GM12864 (cell line): ENCODE measurements around the gene CRY2.

Experiments used
- DNase-seq: peaks from one replicate; pipeline ENCODE4 v3.0.0-alpha.2; 2011; ENCODE audit warnings: low read depth
- H3K4me3 ChIP-seq: 2 replicates; pipeline ENCODE4 v1.5.1; 2011; ENCODE audit warnings: mild to moderate bottlenecking, low read depth, low read length, control low read depth
- CTCF ChIP-seq: IDR thresholded peaks from 2 replicates; pipeline ENCODE4 v1.5.1; 2011; ENCODE audit warnings: low read depth, mild to moderate bottlenecking, moderate library complexity, low read length, control low read depth, inconsistent platforms; ENCODE audit errors: missing control alignments

CRY2 gene

DNA sequence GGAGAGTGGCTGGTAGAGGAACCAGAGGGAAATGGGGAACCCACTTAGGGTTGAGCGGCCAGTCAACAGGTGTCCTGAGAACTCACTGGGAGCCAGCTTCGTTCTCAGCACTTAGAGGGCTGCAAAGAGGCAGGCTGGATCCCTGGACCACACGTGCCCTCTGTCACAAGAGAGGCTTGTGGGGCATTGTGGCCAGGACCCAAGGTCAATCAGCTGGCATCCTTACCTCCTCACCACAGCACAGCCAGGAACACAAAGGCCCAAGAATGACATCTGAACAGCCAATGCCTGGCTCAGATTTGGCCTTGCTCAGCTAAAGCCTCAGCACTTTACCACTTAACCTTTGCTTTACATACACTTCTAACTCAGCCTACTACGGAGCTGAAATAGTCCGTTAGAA lies 45.6 kb downstream of the CRY2 start:
- no peak for DNase-seq
- no peak overlapping the region for H3K4me3 ChIP-seq
- no peak for TF ChIP-seq CTCF

- no peak overlapping the region for H3K4me3 ChIP-seq
- DNase-seq = no peak
- no peak for TF ChIP-seq CTCF
Measured at GRCh38 chr11:45894555-45895247, 47.4 kb downstream of the CRY2 start.

DNA sequence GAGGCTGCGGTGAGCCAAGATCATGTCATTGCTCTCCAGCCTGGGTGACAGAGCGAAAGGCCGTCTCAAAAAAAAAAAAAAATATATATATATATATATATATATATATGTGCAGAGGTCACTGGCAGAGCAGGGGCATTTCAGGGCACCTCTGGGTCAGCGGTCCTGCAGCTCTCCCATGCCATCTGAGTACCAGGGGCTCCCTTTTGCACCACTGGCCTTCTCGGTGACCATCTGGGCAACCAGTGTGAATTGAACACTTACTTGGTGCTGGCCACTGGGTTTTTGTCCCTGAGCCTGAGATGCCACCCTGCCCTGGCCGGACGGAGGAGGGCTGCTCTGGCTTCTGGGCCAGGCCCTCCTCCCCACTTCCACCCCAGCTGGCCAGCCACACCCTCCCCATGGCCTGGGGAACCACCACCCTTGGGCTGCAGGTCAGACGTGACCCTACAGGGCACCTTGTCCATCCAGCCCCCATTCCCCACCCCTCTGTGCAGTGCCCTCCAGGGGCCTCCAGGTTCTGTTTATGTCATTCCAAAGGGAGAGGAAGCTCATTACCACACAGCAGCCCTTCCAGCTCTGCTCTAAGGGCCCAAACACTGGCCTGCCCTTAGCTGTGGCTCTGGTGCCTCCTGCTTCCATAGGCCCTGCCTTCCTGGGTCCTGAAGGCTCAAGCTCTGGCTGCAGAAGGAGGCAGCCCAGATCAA lies 48.4 kb downstream of the CRY2 start:
- TF ChIP-seq CTCF = no peak
- no peak overlapping the region for H3K4me3 ChIP-seq
- DNase-seq = no peak

- no peak for DNase-seq
- H3K4me3 ChIP-seq = no peak overlapping the region
- no peak for TF ChIP-seq CTCF
Measured at GRCh38 chr11:45896422-45896984, 49.2 kb downstream of the CRY2 start.

GRCh38 chr11:45897556-45897955 lies 50.3 kb downstream of the CRY2 start:
- TF ChIP-seq CTCF = no peak
- no peak for DNase-seq
- H3K4me3 ChIP-seq = no peak overlapping the region

- no peak overlapping the region for H3K4me3 ChIP-seq
- TF ChIP-seq CTCF = no peak
- no peak for DNase-seq
Measured at GRCh38 chr11:45899086-45899447, 51.8 kb downstream of the CRY2 start.
